ENCODE results near the gene COL4A2. TPM values are rescaled to one million over a fixed set of nuclear protein-coding genes. Genes with fewer than 3 reads are reported as not detected.

The COL4A2 gene
- total RNA-seq, 1 donor = 0.21 TPM

DNA sequence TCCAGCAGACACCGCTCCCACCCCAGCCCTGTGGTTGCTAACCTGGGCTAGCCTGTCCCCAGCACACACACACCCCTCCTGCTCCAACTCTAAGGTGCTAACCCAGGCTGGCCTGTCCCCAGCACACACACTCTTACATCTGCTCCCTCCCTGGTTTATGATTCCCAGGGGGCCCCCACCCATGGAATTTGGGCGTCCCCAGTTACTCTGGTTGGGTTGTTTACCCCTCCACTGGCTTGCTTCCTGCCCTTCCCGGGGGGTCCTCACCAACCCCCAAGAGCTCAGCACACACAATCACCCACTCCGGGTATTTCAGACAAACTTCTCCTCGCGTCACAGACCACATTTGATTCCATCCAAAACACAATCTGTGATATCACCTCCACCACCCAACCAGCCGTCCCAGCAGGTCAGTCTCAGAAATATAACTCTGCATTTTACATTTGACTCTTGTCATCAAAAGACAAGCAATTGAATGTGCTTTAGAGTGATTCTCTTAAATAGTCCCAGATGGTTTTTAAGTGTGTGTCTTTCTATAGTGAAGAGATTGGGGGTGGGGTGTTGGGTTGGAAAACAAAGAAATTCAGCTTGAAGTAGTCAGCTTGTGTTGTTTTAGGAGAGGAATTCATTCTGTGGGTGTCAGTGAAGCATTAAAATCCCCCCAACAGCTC lies 20.1 kb downstream of the COL4A2 start:
- H3K4me1 ChIP-seq (ENCODE audit: insufficient read depth, low read length) = no peaks in the 10 kb centered on the region

DNA sequence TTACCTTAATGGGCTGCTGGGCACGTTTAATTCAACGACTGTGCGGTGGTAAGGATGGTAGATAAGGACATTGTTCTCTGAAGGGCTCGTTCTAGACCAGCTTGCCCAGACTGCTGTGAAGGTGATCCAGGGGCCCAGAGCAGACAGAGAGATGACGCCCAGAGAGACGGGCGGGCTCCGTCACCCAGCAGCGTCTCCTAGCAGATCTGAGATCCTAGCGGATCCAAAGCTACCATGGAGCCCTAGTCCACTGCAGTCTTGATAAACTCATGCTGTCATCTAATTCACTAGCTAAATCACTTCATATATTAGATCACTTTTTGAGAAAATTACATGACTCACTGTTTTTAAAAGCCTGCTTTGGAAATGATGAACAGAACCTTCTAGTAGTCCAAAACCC lies 21.5 kb downstream of the COL4A2 start:
- no peaks in the 10 kb centered on the region for H3K9me3 ChIP-seq (ENCODE audit: low read depth, low read length)
- no peak overlapping the region for H3K4me3 ChIP-seq (ENCODE audit: low read length)
- peaks cover 3% of the 10 kb centered on the region for H3K27me3 ChIP-seq (ENCODE audit: insufficient read depth, low read length)
- no peaks in the 10 kb centered on the region for H3K4me1 ChIP-seq (ENCODE audit: insufficient read depth, low read length)

More for the DNA sequence above, 20.1 kb downstream of the COL4A2 start:
- H3K27me3 ChIP-seq (ENCODE audit: insufficient read depth, low read length) = no peaks in the 10 kb centered on the region
- no peaks in the 10 kb centered on the region for H3K9me3 ChIP-seq (ENCODE audit: low read depth, low read length)
- H3K4me3 ChIP-seq (ENCODE audit: low read length) = no peak overlapping the region

DNA sequence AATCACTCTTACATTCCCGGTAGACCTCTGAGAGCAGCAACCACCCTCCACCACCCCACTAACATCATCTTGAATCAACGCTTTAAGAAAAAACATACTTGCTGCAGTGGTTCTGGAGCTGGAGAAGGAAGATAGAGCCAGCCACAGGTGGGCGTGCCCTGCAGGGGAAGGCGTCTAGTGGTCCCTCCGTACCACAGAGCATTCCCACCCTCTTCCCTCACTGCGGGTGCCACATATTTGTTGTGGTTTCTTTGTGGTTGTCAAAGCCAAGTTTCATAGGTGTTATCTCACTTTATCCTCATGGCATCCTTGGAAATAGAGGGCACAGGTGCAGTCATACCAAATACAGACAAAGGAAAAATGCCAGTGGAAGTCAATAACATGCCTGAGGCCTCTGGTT lies 22.2 kb downstream of the COL4A2 start:
- H3K9me3 ChIP-seq (ENCODE audit: low read depth, low read length) = no peaks in the 10 kb centered on the region
- H3K4me3 ChIP-seq (ENCODE audit: low read length) = no peak overlapping the region
- H3K27me3 ChIP-seq (ENCODE audit: insufficient read depth, low read length) = peaks cover 3% of the 10 kb centered on the region
- H3K4me1 ChIP-seq (ENCODE audit: insufficient read depth, low read length) = no peaks in the 10 kb centered on the region

DNA sequence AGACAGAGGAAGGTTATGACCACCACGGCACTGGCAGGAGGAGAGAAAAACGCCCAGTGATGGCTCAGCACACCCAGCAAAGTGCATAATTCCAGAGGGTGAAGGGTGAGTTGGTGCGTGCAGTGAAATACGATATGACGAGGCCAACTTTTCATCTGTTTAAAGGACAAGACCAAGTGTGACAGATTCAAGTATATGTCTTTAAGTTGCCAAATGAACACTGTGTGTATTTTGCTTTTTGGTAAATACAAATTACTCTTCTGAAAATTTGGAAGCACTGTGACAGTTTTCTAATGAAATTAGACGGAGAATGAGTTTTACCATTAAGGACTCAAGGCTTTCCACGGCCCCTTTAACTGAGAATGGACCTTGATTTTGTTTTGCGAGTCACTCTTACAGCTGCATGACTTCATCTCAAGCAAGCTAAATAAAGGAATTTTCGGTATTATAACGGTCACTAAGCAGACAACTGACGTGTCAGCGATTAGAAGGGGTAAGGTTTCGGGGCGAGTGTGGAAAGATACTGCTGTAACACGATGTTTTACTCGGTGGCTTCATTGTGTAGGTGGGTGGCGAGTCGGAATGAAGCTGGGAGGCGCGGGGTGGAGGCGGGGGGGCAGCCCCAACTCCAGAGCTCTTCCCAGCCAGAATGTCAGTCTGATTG lies 22.8 kb downstream of the COL4A2 start:
- Histone ChIP-seq H3K4me1 (ENCODE audit: insufficient read depth, low read length) (no peaks in the 10 kb centered on the region), H3K9me3 (ENCODE audit: low read depth, low read length) (no peaks in the 10 kb centered on the region), H3K4me3 (ENCODE audit: low read length) (no peak overlapping the region), H3K27me3 (ENCODE audit: insufficient read depth, low read length) (peaks cover 3% of the 10 kb centered on the region)

DNA sequence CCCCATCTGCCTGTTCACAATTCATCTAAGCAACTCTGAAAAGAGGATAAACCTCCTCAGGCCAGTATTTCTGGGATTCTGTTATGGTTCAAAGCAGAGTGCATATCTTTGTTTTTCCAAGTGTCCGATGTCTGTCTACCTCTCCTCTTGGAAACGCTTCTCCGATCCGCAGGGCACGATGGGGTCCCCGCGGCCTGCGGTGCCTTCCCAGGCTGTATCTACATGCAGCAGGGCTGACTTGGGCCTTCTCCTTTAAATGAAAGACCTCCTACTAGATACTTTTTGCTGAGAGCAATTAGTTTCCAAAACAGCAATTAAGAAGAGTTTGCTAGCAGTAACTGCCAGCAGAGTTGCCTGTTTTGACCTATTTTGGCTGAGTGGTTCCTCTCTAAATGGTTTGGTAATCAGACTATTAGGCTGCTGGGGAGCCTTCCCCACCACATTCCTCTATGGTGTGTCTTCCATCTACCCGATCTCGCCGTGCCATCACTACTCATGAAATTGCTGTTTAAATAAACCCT lies 23.5 kb downstream of the COL4A2 start:
- Histone ChIP-seq H3K27me3 (ENCODE audit: insufficient read depth, low read length) (peaks cover 3% of the 10 kb centered on the region), H3K4me1 (ENCODE audit: insufficient read depth, low read length) (no peaks in the 10 kb centered on the region), H3K9me3 (ENCODE audit: low read depth, low read length) (no peaks in the 10 kb centered on the region), H3K4me3 (ENCODE audit: low read length) (no peak overlapping the region)

DNA sequence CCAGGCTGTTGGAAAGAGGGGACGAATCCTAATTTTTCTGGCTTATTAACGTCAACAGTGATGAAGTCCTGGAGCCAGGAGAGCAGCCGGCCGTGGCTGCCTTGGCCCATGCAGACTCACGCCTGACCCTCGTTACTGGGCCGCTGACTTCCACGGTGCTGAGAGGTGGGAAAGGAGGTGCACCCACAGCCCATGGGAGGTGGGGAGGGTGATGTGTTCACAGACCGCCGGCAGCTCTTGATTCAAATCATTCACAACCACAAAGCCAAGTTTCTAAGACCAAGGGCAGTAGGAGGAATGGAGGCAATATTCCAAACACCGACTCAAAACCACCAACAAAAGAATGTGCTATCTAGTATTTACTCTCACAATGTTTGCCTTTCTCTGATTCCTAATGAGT lies 24.3 kb downstream of the COL4A2 start:
- H3K9me3 ChIP-seq (ENCODE audit: low read depth, low read length) = no peaks in the 10 kb centered on the region
- H3K27me3 ChIP-seq (ENCODE audit: insufficient read depth, low read length) = peaks cover 3% of the 10 kb centered on the region
- H3K4me1 ChIP-seq (ENCODE audit: insufficient read depth, low read length) = no peaks in the 10 kb centered on the region
- no peak overlapping the region for H3K4me3 ChIP-seq (ENCODE audit: low read length)

DNA sequence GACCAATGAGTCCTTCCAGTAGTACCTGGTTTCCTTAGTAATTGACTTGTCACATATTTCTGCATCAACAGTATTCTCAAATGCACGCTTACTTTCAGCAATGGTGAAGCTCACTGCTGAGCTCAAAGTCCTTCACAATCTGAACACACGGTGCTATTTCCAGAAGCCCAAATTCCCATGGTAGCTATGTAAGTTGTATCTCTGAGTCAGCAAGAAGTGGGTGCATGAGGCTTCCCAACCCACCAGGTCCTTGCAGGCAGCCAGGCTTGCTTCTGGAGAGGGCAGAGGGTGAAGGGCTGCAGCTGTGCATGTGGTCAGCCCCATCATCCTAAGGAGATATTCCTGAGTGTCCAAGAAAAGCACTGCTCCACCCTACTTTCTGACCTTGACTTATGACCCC lies 25.7 kb downstream of the COL4A2 start:
- Histone ChIP-seq H3K9me3 (ENCODE audit: low read depth, low read length) (no peaks in the 10 kb centered on the region), H3K27me3 (ENCODE audit: insufficient read depth, low read length) (peaks cover 3% of the 10 kb centered on the region), H3K4me3 (ENCODE audit: low read length) (no peak overlapping the region), H3K4me1 (ENCODE audit: insufficient read depth, low read length) (no peaks in the 10 kb centered on the region)

DNA sequence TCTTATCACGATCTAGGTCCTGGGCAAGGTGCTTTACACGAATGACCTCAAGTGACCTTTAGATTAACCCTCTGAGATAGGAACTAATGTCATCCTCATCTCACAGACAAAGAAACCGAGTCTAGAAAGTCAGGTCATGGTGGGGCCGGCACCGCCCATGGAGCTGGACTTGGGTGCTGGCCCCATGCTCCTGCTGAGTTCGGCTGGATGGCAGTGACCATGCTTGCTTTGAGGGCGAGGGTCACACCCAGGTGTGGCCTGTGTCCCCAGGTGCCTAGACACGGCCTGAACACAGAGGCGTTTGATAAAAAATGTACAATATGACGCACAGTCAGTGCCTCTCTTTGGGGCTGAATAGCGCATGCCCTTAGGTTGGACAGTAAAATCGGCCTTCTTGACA lies 26.8 kb downstream of the COL4A2 start:
- no peaks in the 10 kb centered on the region for H3K4me1 ChIP-seq (ENCODE audit: insufficient read depth, low read length)
- H3K4me3 ChIP-seq (ENCODE audit: low read length) = no peak overlapping the region
- no peaks in the 10 kb centered on the region for H3K9me3 ChIP-seq (ENCODE audit: low read depth, low read length)
- H3K27me3 ChIP-seq (ENCODE audit: insufficient read depth, low read length) = peaks cover 3% of the 10 kb centered on the region

DNA sequence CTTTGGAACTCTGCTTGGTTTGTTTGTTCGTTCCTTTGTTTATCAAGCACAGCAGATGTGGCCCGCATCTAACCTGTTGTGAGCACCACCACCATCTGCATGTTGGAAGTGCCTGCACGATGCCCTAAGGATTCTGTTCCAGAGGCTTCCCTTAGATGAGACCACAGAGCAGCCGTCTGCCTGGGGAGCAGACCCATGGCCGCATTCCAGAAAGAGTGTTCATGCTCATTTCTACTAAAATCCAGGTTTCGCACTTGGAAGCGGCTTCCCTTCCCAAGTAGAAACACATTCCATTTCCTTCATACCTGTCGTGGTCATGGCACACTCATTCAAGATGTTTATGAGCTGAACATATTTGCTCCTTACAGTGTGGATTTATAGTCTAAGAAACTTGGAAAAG lies 27.2 kb downstream of the COL4A2 start:
- Histone ChIP-seq H3K4me3 (ENCODE audit: low read length) (no peak overlapping the region), H3K9me3 (ENCODE audit: low read depth, low read length) (no peaks in the 10 kb centered on the region), H3K4me1 (ENCODE audit: insufficient read depth, low read length) (no peaks in the 10 kb centered on the region), H3K27me3 (ENCODE audit: insufficient read depth, low read length) (peaks cover 3% of the 10 kb centered on the region)

DNA sequence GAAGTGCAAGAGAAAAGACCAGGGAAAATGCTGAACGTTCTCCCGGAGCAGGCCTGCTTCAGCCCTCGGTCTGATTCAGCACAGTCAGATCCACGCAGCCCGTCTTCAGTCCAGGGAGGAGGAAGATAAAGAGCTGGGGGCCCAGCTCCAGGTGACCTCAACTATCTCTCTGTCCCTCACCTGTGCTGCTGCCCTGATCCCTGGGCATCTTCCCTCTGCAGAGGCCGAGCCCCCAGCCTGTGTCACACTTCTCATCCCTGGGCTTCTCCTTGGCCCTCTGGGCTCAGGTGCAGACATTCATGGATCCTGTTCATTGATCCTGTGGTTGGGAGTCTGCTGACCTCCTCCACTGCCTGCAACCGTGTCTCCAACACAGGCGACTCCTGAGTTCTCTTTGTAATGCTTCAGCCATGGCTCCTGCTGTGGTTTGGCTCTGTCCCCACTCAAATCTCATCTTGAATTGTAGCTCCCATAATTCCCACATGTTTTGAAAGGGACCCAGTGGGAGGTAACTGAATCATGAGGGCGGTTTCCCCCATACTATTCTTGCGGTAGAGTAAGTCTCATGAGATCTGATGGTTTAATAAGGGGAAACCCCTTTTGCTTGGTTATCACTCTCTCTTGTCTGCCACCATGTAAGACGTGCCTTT lies 27.9 kb downstream of the COL4A2 start:
- H3K9me3 ChIP-seq (ENCODE audit: low read depth, low read length) = no peaks in the 10 kb centered on the region
- H3K4me3 ChIP-seq (ENCODE audit: low read length) = no peak overlapping the region
- peaks cover under 1% of the 10 kb centered on the region for H3K4me1 ChIP-seq (ENCODE audit: insufficient read depth, low read length)
- peaks cover 3% of the 10 kb centered on the region for H3K27me3 ChIP-seq (ENCODE audit: insufficient read depth, low read length)

DNA sequence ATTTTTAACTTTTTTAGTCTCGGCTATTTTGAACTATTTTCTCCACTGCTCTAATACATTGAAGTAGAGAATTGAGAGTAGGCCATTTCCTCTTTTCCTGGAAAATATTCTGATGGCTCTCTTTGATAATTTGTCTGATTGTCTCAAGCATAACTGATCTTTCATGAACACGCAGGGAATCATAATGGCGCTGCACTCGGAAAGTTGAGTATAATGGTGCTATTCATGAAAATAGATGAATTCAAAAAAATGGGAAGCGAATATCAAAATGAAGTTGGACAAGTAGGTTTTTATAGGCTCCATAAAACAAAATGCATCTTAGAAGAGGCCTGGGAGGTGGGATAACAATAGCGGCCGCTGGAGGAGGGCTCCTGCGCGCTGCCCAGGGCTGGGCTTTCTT lies 29.0 kb downstream of the COL4A2 start:
- H3K27me3 ChIP-seq (ENCODE audit: insufficient read depth, low read length) = peaks cover 3% of the 10 kb centered on the region
- no peaks in the 10 kb centered on the region for H3K9me3 ChIP-seq (ENCODE audit: low read depth, low read length)
- no peak overlapping the region for H3K4me3 ChIP-seq (ENCODE audit: low read length)
- H3K4me1 ChIP-seq (ENCODE audit: insufficient read depth, low read length) = peaks cover 12% of the 10 kb centered on the region

DNA sequence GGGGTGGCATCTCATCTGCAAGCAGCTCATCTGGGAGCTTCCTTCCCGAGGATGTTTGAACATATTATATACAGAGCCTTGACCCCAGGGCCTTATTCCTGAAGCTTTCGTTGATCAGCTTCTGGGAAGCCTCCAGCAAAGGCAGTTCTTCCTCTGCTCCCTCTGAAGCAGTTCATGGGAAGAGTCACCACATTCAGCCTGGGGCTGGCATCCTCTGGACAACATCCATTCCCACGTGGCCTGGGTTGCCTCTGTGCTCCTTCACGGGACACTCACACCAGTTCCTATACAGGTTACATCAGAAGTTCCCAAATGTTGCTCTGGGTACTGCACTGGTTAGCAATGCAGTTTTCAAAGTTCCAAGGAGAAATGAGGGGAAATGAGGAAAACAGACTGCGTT lies 29.6 kb downstream of the COL4A2 start:
- Histone ChIP-seq H3K9me3 (ENCODE audit: low read depth, low read length) (no peaks in the 10 kb centered on the region), H3K27me3 (ENCODE audit: insufficient read depth, low read length) (peaks cover 3% of the 10 kb centered on the region), H3K4me3 (ENCODE audit: low read length) (no peak overlapping the region), H3K4me1 (ENCODE audit: insufficient read depth, low read length) (peaks cover 17% of the 10 kb centered on the region)

DNA sequence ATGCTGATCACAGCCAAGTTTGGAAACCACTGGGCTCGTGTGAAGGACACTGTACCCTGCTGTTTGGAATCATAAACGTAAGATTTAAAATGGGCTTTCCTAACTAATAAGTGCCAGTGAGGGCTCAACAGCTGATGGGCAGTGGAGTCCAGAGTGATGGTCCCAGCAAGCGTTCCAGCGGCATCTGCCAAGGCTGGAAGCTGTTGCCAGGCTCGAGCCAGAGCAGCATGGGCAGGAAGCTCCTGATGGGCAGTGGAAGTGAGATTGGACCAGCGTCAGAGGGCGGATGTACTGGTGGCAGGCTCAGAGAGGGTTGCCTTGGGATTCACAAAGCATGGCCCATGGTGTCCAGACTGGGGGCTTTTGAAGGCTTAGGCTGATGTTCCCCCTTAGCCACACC lies 30.2 kb downstream of the COL4A2 start:
- Histone ChIP-seq H3K27me3 (ENCODE audit: insufficient read depth, low read length) (peaks cover 3% of the 10 kb centered on the region), H3K4me1 (ENCODE audit: insufficient read depth, low read length) (peaks cover 20% of the 10 kb centered on the region), H3K9me3 (ENCODE audit: low read depth, low read length) (no peaks in the 10 kb centered on the region), H3K4me3 (ENCODE audit: low read length) (no peak overlapping the region)

DNA sequence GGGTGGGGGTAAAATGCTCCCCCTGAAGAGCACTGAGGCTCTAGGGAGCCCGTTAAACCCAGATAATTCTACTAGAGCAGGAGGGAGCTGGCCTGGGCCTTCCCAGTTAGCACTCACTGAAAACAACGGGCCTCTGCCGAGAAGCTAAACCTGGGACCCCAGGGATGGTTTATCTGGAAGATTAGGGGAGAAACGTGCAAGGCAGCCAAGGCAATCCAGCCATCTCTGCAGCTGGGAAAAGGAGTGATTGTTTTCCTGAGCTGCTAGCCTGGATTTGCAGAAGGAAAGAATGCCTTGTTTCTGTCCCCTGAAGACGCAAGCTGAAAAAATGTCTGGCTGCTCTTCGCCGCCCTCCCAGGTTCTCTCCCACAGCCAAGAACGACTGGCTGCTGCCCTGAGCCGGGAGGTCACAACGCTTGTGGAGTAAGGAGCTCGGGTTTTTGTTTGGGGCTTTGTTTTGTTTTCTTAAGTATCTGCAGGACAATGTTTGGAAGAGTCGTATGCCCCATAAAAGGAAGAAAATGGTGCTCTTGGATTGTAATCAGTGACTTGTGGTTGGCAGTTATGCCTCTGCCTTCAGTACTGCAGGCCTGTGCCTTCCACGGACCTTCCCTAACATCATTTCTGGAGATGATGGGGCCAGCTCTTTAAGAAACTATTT lies 31.5 kb downstream of the COL4A2 start:
- no peaks in the 10 kb centered on the region for H3K27me3 ChIP-seq (ENCODE audit: insufficient read depth, low read length)
- H3K9me3 ChIP-seq (ENCODE audit: low read depth, low read length) = no peaks in the 10 kb centered on the region
- peaks cover 20% of the 10 kb centered on the region for H3K4me1 ChIP-seq (ENCODE audit: insufficient read depth, low read length)
- no peak overlapping the region for H3K4me3 ChIP-seq (ENCODE audit: low read length)

DNA sequence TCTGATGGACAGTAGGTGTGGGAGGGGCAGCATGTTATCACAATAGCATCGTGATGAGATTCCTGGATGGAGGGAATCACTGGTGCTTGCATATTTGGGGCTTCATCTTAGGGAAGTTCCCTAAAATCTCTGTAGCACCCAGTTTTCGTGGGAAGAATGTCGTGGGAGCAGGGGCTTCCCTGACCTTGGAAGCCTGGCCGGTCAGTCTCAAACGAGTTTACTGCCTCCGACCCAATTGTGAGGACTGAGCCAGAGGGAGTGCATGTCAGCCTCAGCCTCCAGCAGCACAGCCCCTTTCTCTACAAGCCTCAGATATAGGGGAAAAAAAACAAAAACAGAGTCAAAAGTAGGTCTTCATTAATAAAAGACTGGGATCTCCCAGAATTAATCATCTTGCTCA lies 32.2 kb downstream of the COL4A2 start:
- Histone ChIP-seq H3K27me3 (ENCODE audit: insufficient read depth, low read length) (no peaks in the 10 kb centered on the region), H3K4me1 (ENCODE audit: insufficient read depth, low read length) (peaks cover 20% of the 10 kb centered on the region), H3K4me3 (ENCODE audit: low read length) (no peak overlapping the region), H3K9me3 (ENCODE audit: low read depth, low read length) (no peaks in the 10 kb centered on the region)
